ENCODE results near the gene ERVK3-1.

DNA sequence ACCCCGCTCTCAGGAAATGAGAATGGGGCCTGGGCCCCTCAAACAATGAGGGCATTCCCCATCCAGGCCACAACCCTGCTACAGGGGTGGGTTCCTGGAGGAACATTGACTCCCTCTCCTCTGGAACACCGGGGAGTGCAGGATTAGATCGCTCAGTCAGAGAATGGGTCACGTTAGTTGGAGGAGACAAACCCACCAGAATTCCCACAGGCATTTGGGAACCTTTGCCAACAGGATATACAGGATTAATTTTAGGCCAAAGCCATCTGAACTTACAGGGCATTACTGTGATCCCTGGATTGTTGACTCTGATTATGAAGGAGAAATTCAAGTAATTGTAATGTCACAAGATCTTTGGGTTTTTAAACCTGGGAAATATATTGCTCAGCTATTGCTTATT, 2.6 kb downstream of the ERVK3-1 start:
- TF ChIP-seq, protein P1, sequence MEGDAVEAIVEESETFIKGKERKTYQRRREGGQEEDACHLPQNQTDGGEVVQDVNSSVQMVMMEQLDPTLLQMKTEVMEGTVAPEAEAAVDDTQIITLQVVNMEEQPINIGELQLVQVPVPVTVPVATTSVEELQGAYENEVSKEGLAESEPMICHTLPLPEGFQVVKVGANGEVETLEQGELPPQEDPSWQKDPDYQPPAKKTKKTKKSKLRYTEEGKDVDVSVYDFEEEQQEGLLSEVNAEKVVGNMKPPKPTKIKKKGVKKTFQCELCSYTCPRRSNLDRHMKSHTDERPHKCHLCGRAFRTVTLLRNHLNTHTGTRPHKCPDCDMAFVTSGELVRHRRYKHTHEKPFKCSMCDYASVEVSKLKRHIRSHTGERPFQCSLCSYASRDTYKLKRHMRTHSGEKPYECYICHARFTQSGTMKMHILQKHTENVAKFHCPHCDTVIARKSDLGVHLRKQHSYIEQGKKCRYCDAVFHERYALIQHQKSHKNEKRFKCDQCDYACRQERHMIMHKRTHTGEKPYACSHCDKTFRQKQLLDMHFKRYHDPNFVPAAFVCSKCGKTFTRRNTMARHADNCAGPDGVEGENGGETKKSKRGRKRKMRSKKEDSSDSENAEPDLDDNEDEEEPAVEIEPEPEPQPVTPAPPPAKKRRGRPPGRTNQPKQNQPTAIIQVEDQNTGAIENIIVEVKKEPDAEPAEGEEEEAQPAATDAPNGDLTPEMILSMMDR (IDR thresholded peaks at IDR 0.05 in 4 of 5, conservative IDR thresholded peaks at IDR 0.05 in 1 of 5) = no peak
- no peak for TF ChIP-seq POLR2A (IDR thresholded peaks at IDR 0.05)
